Esophagus squamous epithelium (tissue), 4 donors: ENCODE data around the gene PPP1R36.

Experiments used
- CTCF ChIP-seq, 6 experiments: fragments of 450-650 bp in 4 of 6; fragments of 200-600 bp in 2 of 6; sonication (generic) in 2 of 6; IDR thresholded peaks; one replicate each; pipeline ENCODE4 v1.5.1; 2016 to 2019; ENCODE audit warnings: antibody characterized with exemption in 6 of 6, mild to moderate bottlenecking in 4 of 6, moderate library complexity in 4 of 6
- POLR2A ChIP-seq, 4 donors: fragments of 450-650 bp; IDR thresholded peaks; one replicate each; pipeline ENCODE4 v1.6.1; 2017; ENCODE audit warnings: antibody characterized with exemption in 4 of 4, mild to moderate bottlenecking in 4 of 4, moderate library complexity in 3 of 4

- TF ChIP-seq CTCF (IDR thresholded peaks at IDR 0.05) (no peak), POLR2A (IDR thresholded peaks at IDR 0.05) (no peak)
Observed at GRCh38 chr14:64554556-64554955, 4.8 kb downstream of the PPP1R36 start.
